ACHN (cell line): Measurements from ENCODE around the gene MRPL24.

ENCODE experiments used
- DNase-seq: peaks from one replicate; pipeline ENCODE4 v3.0.0-alpha.2; 2015
- in situ Hi-C: cut with HindIII; loops from 2 replicates; pipeline ENCODE4 v1.10.0; 2017; ENCODE audit warnings: low sequenced_read_pairs, low pct_ligation_motif_present, low pct_unique_long_range_greater_than_20kb

MRPL24 gene

GRCh38 chr1:156740741-156741480 is at the start of gene MRPL24:
TSS of gene MRPL24 (minus strand) at chr1:156741088. CDS start at chr1:156738704, 2,384 bp downstream.
- in situ Hi-C loops, result no loop called here
- DNase-seq, result peak; percentile 100

- in situ Hi-C loops, result no loop called here
- DNase-seq, result no peak
Measured at GRCh38 chr1:156789621-156790318, 48.9 kb upstream of the MRPL24 start.

GRCh38 chr1:156788136-156788535 is 47.2 kb upstream of the MRPL24 start:
- in situ Hi-C loops, result no loop called here
- no peak for DNase-seq

- in situ Hi-C loops, result no loop called here
Measured at GRCh38 chr1:156786640-156787039, 45.8 kb upstream of the MRPL24 start.

GRCh38 chr1:156785458-156785857 is 44.6 kb upstream of the MRPL24 start:
- DNase-seq, result no peak
- in situ Hi-C loops, result no loop called here

More at GRCh38 chr1:156786640-156787039, 45.8 kb upstream of the MRPL24 start:
- no peak for DNase-seq

GRCh38 chr1:156781585-156782186 is 40.8 kb upstream of the MRPL24 start:
- in situ Hi-C loops, result no loop called here
- no peak for DNase-seq

GRCh38 chr1:156777573-156777972 is 36.7 kb upstream of the MRPL24 start:
- in situ Hi-C loops, result no loop called here
- no peak for DNase-seq

GRCh38 chr1:156776942-156777341 is 36.1 kb upstream of the MRPL24 start:
- in situ Hi-C loops, result no loop called here
- no peak for DNase-seq

GRCh38 chr1:156775799-156776198 is 34.9 kb upstream of the MRPL24 start:
- in situ Hi-C loops, result no loop called here
- DNase-seq, result no peak

- no peak for DNase-seq
- in situ Hi-C loops, result no loop called here
Measured at GRCh38 chr1:156773607-156774006, 32.7 kb upstream of the MRPL24 start.

- in situ Hi-C loops, result no loop called here
- no peak for DNase-seq
Measured at GRCh38 chr1:156772728-156773497, 32.0 kb upstream of the MRPL24 start.

- no peak for DNase-seq
- in situ Hi-C loops, result no loop called here
Measured at GRCh38 chr1:156772222-156772621, 31.3 kb upstream of the MRPL24 start.

GRCh38 chr1:156768610-156769295 is 27.9 kb upstream of the MRPL24 start:
- in situ Hi-C loops, result no loop called here

GRCh38 chr1:156767879-156768604 is 27.2 kb upstream of the MRPL24 start:
- in situ Hi-C loops, result no loop called here
- DNase-seq, result peak; percentile 24

More at GRCh38 chr1:156768610-156769295, 27.9 kb upstream of the MRPL24 start:
- no peak for DNase-seq

- in situ Hi-C loops, result no loop called here
Measured at GRCh38 chr1:156767101-156767878, 26.4 kb upstream of the MRPL24 start, which contains the start of gene PRCC. TSS of gene PRCC (plus strand) at chr1:156767535. CDS start at chr1:156767772, 237 bp downstream.

GRCh38 chr1:156766298-156767100 is 25.6 kb upstream of the MRPL24 start:
- in situ Hi-C loops, result no loop called here
- peak; percentile 25 for DNase-seq

More at GRCh38 chr1:156767101-156767878, 26.4 kb upstream of the MRPL24 start, which contains the start of gene PRCC:
- DNase-seq, result peak; percentile 100
